CD4-positive, alpha-beta T cell treated with Interleukin-4 for 4 hours (primary cell): ENCODE results near the gene C1orf159.
"Not testable (repeated sequence)": the region's sequence is repeated elsewhere in the genome, so short reads cannot be mapped to it uniquely, and the experiment has no call there.

ENCODE experiments used
- DNase-seq: peaks from one replicate; pipeline ENCODE4 v3.0.0-alpha.2; 2020

The C1orf159 gene

DNA sequence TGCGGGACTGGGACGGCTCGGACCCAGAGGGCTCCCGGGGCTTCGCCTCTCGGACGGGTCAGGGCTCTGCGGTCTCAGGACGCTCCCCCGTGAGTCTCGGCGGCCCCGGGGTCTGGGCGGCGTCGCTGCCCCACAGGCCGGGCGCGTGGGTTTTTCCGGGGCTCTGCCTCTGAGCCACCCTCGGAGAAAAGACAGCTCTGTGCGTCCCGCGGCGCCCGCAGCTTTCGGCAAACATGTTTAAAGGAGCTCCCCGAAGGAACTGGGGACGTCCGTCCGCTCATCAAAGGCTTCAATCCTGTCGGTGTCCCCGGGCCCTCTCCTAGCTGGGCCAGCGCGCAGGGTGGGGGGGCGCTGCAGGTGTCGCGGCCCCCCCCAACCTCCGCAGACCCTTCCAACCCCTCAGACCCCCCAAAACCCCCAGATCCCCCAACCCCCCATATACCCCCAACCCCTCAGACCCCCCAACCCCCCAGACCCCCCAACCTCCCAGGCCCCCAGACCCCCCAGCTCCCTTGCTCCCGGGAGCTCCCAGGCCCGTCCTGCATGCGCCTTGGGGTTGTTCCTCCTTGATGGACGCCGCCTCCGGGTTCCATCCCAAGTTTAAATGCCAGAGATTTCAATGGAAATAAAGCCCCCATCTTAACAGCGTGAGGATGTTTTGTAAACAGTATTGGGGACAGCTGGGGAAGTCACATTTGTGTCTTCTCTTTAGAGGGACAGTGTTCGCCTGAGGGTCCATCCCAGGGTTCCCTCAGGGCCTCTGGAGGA lies 996 bp upstream of the C1orf159 start:
- DNase-seq = no peak

DNA sequence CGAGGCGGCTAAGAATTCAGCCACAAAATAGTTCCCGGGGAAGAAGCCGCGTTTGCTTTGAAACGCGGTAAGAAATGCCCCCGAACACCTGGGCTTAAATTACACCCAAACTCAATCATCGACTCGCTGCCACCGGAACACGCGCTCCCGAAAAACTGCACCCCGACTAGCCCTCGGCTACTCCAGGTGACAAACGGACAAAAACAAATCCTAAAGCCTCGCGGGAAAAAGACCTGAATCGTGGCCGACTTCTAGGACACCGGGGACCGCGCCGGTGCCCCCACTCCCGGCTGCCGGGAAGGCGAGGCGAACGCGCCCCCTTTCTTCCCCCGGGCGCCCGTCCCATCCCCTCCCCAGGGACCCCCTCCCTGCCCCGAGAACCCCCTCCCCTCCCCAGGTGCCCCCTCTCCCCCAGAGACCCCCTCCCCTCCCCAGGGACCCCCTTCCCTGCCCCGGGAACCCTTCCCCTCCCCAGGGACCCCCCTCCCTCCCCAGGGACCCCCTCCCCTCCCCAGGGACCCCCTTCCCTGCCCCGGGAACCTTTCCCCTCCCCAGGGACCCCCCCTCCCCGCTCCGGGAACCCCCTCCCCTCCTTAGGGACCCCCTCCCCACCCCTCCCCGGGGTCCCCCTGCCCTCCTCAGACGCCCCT lies 628 bp downstream of the C1orf159 start:
- DNase-seq = no peak

DNA sequence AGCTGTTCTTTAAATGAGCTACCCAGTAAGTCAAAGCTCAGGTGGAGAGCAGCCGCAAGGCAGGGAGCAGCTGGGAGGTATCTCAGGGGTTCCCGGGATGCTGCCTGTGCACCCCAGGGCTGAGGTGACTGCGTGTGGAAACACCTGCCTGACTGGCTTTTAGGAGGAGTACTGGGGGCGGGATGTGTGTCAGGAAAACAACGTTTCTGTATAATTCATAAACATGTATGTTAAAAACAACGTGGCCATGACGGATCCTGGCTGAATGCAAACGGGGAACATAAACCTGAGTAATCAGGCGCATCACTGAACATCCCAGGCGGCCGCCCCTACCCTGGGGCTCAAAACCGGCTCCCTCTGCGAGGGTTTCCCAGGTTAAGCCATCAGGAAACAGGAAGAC lies 1.5 kb downstream of the C1orf159 start:
- DNase-seq = no peak

DNA sequence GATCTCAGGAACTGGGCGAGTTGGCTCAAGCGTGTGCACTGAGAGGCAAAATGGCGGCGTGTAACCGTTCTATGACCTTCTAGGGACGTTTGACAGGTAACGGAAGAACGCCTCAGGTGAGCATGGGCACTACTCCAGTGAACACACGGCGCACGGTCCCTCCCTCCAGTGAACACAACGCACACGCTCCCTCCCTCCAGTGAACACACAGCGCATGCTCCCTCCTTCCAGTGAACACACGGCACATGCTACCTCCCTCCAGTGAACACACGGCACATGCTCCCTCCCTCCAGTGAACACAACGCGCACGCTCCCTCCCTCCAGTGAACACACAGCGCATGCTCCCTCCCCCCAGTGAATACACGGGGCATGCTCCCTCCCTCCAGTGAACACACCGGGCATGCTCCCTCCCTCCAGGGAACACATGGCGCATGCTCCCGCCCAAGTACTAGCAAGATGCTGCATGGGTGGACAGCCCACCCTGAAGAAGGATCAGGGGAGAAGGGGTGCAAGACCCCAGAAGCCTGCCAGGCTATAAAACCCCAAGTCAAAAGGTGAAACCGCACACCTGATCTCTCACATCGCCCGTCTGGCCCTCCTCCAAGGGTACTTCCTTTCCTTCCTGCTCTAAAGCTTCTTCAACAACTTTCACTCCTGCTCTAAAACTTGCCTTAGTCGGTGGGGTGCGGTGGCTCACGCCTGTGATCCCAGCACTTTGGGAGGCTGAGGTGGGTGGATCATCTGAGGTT lies 3.5 kb downstream of the C1orf159 start:
- no peak for DNase-seq

DNA sequence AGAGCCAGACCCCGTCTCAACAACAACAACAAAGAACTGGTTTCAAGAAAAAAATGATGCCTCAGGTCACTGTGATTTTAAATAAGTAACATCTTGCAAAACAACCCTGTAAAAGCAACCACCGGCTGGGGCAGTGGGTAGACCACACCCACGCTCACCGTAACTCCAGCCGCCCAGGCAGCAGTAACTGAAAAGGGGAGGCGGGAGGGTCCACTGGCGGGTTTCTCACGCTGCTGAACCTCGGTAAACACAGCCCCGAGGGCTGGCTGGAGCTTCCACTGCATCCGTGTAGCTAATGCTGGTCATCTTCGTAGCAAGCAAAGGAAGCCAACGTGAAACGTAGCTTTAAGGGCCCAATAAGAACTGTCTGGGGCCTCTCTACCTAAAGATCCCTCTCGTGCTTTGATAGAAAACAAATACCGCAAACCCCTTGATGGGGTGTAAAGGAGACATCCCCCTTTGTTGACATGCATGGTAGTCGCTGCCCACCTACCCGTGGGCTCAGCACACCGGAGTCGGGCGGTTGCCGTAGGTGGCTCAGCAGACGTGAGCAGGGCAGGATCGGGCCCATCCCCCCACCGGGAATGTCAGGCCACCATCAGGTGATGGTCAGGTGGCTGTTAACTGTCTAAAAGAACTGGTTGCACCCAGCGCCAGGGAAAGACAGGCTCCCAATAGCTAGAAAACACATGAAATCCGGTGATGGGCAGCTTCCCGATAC lies 4.2 kb downstream of the C1orf159 start:
- DNase-seq = no peak

DNA sequence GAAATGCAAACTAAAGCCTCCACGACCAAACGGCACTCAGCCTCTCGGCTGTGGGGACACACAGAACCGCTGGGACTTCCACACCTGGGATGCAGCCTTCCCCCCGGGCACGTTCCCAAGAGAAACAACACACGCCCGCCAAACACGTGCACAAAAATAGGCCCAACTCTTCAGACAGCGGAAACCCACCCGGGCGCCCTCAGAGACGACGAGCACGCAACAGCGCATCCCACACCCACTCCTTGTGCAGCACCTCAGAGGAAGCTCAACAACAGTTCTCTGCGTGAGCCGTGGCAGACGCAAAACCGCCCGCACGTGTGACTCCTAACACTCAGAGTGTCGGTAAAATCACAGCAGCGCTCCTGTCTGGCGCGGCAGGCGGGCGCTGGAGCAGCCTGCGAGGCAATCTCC lies 5.3 kb downstream of the C1orf159 start:
- no peak for DNase-seq

DNA sequence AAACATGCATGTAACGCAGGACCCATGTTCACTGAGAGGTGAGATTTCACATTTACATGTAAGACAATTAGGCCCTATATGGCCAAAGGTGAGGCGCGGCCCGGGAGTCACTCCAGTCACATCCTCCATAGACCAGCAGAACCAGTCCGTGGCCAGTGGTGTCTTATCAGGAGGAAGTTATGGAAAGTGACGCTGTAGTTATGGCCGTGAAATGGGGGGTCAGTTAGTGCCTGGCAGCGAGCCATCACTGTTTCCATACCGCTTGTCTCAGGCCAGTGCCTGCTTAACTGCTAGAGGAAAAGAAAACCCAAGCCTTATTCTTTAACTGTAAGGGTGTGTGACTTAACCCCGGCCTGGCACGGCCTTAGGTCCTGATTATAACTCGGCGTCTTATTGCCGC lies 6.1 kb downstream of the C1orf159 start:
- no peak for DNase-seq

DNA sequence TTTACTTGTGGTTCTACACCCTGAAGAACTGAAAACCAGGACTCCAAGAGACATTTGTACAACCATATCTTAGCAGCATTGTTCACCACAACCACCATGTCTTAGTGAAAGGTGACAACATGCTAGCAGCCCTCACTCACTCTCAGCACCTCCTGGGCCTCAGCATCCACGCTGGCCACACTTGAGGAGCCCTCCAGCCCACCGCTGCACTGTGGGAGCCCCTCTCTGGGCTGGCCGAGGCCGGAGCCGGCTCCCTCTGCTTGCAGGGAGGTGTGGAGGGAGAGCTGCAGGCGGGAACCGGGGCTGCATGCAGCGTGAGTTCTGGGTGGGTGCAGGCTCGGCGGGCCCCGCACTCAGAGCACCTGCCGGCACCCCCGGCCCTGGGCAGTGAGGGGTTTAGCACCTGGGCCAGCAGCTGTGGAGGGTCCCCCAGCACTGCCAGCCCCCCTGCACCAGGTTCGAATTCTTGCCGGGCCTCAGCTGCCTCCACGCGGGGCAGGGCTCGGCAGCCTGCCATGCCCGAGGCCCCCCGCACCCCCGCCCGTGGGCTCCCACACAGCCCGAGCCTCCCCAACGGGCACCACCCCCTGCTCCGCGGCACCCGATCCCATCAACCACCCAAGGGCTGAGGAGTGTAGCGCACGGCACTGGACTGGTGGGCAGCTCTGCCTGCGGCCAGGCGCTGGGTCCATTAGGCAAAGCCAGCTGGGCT lies 9.2 kb downstream of the C1orf159 start:
- no peak for DNase-seq

DNA sequence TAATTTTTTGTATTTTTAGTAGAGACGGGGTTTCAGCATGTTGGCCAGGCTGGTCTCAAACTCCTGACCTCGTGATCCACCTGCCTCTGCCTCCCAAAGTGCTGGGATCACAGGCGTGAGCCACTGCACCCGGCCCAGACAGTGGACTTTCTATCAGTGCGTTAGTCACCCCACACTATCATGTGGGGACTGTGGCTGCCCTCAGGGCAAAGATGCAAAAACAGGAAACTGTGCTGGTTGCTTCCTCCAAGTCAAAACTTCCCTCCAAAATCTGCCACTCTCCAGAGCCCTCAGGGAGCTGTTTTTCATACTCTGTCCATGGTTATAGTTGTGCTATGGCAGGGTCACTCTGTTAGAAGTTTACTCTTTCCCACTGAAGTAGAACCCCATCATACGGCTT lies 11.7 kb downstream of the C1orf159 start:
- peak; percentile 17 for DNase-seq

DNA sequence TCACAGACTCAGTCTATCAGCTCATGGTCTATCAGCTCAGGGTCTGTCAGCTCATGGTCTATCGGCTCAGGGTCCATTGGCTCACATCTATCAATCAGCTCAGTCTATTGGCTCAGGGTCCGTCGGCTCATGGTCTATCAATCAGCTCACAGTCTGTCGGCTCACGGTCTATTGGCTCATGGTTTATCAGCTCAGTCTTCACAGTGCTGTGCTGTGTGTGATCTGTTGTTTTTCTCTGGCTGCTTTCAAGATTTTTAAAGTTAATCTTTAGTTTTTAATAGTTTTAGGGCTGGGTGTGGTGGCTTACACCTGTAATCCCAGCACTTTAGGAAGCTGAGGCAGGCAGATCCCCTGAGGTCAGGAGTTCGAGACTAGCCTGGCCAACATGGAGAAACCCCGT lies 14.4 kb downstream of the C1orf159 start:
- DNase-seq = no peak

DNA sequence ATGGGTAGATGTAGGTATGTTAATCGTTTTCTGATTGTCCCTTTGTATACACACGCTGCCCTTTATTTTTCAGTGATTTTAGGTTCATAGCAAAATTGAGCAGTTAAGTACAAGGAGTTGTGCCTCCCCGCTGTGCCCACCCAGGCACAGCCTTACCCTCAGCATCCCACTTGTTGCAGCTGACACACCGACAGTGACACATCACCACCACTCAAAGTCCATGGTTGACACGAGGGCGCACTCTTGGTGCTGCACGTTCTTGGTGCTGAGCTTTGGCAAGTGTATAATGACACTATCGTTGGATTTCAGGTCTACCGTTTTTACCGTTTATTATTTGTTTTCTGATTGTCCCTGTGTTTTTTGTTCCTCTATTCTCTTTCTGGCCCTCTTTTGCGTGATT lies 15.6 kb downstream of the C1orf159 start:
- DNase-seq = no peak

DNA sequence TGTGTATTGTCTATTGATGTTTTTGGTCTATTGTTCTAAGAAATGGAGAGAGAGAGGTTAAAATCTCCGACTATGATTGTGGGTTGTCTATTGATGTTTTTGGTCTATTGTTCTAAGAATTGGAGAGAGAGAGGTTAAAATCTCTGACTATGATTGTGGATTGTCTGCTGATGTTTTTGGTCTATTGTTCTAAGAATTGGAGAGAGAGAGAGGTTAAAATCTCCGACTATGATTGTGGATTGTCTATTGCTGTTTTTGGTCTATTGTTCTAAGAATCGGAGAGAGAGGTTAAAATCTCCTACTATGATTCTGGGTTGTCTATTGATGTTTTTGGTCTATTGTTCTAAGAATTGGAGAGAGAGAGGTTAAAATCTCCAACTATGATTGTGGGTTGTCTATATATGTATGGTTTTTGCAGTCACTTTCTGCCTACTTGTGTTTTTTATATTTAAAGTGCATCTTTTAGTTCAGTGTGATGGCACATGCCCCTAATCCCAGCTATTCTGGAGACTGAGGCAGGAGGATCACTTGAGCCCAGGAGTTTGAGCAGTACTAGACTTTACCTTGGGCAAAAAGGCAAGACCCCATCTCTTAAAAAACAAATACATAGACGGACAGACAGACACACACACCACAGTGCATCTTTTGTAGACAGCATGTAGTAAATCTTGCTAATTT lies 16.2 kb downstream of the C1orf159 start:
- DNase-seq = no peak

DNA sequence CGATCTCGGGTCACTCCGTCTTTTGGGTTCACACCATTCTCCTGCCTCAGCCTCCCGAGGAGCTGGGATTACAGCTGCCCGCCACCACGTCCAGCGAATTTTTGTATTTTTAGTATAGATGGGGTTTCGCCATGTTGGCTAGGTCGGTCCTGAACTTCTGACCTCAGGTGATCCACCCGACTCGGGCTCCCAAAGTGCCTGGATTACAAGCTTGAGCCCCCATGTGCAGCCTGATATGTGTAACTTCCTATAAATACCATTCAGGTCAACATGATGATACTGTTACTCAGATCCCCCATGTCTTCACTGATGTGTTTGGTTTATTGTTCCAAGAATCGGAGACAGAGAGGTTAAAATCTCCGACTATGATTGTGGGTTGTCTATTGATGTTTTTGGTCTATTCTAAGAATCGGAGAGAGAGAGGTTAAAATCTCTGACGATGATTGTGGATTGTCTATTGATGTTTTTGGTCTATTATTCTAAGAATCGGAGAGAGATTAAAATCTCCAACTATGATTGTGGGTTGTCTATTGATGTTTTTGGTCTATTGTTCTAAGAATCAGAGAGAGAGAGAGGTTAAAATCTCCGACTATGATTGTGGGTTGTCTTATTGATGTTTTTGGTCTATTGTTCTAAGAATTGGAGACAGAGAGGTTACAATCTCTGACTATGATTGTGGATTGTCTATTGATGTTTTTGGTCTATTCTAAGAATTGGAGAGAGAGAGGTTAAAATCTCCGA lies 17.0 kb downstream of the C1orf159 start:
- peak; percentile 62 for DNase-seq

DNA sequence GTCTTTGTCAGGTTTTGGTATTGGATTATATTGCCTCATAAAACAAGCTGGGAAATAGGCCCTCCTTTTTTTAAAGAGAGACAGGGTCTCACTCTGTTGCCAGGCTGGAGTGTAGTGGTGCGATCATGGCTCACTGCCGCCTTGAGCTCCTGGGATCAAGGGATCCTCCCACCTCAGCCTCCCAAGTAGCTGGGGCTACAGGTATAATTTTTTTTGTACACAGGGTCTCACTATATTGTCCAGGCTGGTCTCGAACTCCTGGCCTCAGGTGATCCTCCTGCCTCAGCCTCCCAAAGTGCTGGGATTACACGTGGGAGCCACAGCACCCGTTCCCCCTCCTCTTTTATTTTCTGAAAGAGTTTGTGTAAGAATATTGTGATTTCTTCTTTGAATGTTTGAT lies 19.8 kb downstream of the C1orf159 start:
- DNase-seq = not testable (repeated sequence)

DNA sequence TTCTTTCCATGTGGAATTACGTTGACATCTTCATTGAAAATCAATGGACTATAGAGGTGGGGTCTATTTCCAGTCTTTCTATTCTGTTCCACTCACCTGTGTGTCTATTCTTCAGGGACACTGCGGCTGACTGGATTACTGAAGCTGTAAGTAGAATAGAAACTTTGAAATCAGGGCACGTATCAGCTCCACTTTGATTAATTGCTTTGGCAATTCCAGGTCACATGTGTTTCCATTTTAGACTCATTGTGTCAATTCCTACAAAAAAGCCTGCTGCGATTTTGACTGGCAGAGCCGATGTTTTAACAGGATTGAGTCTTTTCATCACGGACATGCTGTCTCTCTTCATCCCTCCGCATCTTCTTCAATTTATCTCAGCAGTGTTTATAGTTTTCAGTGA lies 20.9 kb downstream of the C1orf159 start:
- no peak for DNase-seq

DNA sequence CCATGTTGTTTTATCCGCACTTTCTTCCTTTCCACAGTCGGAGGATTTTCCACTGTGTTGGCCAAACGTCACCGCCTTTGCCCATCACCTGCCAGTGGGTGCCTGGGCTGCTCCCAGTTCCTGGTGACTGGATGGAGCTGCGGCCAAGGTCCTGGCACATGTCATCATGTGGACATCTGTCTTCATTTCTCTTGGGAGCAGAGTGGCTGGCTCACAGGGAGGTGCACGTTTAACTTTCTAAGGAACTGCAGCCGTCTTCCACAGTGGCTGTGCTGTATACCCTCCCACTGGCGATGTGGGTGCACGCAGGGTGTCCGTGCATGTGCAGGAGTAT lies 22.3 kb downstream of the C1orf159 start:
- no peak for DNase-seq

DNA sequence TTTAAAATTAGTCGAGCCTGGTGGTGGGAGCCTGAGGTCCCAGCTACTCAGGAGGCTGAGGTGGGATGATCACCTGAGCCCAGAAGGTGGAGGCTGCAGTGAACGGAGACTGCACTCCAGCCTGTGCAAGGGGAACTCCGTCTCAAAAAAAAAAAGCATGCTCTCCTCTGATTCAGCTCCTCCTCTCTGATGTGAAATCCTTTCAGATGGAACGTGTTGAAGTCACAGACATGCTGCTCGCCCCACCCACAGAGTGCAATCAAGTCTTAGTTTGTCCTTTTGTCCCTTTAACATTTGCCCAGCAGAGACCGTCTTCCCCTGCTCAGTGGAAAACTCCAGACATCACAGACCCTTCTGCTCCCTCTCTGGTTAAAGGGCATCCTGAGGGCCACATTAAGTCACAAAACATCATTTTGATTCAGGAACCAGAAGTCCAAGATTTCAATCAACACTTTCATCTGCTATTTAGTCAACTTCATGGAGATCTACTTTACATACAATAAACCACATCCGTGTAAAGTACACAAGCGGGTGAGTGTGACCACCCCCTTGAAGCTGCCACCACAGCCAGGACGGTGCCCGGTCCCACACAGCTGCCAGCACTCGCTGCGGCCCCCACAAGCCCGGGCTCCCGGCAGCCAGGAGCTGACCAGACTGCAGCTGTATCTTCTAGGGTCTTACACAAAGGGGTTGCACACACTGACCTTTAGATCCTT lies 22.8 kb downstream of the C1orf159 start:
- no peak for DNase-seq

DNA sequence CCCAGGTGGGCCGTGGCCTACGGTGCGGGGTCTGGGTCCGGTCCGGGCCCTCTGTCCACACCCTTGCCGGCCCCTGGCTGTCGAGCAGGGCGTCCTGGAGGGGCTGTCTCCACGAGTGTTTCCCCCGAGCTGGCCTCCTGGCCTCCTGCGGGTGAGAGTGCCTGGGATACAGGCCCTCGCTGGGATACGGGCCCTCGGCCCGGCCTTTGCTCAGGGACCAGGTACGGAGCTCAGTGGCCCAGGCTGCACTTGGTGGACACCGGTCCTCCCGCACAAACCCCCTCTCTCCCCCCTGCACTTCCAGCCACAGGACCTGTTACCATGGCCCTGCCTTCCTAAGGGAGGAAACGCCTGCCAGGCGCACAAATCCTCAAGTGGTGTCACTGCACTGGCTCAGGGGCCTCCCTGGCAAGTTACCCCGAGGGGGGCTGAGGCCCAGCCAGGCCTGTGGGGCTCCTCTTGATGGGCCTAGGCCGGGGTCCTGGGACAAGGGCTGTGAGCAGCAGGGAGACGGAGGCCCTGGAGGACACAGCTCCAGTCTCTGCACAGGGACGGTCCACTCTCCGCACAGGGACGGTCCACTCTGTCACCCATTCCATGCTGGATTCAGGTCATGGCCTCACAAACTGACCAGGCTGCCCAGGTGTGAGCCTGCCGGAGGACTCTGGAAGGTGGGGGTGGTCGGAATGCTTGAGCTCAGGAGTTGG lies 23.6 kb downstream of the C1orf159 start:
- DNase-seq = no peak

DNA sequence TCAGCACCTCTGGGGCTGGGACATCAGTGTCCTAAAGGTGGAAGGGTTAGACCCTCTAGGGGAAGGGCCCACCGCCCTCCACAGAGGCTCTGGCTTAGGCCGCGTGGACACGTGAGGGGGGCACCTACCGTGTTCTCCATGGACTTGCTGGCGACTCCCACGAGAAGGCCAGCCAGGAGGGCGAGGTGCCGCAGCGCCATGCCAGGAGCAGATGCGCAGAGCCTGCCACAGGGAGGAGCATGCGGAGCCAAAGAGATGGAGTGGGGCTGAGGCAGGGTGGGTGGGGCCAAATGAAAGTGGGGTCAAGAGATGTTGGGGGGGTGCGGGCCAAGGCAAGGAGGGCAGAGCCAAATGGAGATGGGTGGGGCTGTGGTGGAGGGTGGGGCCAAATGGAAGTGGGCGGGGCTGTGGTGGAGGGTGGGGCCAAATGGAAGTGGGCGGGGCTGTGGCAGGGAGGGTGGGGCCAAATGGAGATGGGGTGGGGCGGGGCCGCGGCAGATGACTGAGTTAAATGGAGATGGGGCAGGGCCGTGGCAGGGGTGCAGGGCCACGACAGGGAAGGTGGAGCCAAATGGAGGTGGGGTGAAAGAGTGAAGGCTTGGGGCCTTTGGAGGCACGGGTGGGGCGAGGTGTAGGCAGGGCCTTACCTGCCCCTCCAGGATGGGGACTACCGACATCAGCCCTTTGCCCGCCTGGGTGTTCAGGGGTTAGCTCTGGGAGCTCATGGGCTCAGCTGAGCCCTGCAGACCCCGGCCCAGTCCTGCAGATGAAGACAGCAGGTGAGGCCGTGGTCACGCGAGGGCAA lies 24.3 kb downstream of the C1orf159 start:
- DNase-seq = no peak
